Fibroblast of lung (primary cell): ENCODE data around the gene RAPGEF5.

Experiments
- CTCF ChIP-seq, 2 donors: IDR thresholded peaks in 1 of 2; conservative IDR thresholded peaks in 1 of 2; 1 replicate in 1 of 2; 2 replicates in 1 of 2; pipeline ENCODE4 v1.5.1; 2011 to 2012; ENCODE audit warnings: low read length in 2 of 2, control low read depth in 1 of 2, inconsistent platforms in 1 of 2, low read depth in 1 of 2, mild to moderate bottlenecking in 1 of 2
- EZH2 ChIP-seq: IDR thresholded peaks from 2 replicates; pipeline ENCODE4 v1.5.1; 2012; ENCODE audit warnings: low read length, control low read depth, mild to moderate bottlenecking; ENCODE audit errors: missing control alignments

DNA sequence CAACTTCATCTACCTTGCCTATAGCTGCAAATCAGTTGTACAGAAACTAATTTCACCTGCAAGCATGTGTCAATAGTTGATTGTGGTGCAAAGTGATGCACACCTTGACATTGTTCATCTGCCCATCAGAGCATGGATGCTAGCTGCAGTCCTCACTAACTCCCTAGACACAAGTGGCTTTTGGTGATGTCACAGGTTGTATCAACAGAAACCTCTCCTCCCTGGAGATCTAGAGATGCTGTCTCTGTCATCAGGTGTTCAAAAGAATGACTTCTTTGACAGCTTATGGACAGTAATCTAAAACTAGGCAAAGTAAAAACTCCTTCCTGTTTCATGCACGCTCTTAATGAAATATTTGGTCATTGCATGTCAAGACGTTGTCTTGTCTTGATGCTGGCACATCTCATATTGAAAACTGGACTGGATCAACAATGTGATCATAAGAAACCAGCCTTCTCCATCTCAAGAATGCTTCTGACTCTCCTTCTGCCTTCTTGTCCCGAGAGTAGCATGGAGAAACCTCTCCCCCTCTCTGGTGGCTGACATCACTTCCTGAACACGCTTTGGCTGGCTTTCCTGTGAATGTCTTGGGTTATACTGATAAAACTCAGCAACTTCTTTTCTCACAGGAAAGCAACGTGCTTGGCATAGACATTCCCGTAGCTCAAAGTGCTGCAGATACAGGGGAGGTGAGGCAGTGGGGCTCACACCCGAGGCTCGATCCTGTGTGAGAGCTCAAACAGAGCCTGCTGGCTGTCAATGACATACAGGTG is 235.1 kb downstream of the RAPGEF5 start:
- TF ChIP-seq CTCF (conservative IDR thresholded peaks at IDR 0.05 in 1 of 2, IDR thresholded peaks at IDR 0.05 in 1 of 2; ENCODE audit: low read depth in 1 of 2, low read length in 2 of 2): no peak
- no peak for TF ChIP-seq EZH2
